VCaP (cell line): ENCODE measurements around the gene FHIT.

Source experiments
- H3K27ac ChIP-seq: fragments of 450-650 bp; 2 replicates; pipeline ENCODE4 v1.5.1; 2017
- TF ChIP-seq, protein P1 (sequence below): fragments of 450-650 bp; conservative IDR thresholded peaks from 2 replicates; pipeline ENCODE4 v1.5.1; 2017; ENCODE audit warnings: mild to moderate bottlenecking, moderate library complexity

The FHIT gene

GRCh38 chr3:60095516-60095915, 1155.7 kb downstream of the FHIT start:
- H3K27ac ChIP-seq = no peak overlapping the region
- TF ChIP-seq, protein P1, sequence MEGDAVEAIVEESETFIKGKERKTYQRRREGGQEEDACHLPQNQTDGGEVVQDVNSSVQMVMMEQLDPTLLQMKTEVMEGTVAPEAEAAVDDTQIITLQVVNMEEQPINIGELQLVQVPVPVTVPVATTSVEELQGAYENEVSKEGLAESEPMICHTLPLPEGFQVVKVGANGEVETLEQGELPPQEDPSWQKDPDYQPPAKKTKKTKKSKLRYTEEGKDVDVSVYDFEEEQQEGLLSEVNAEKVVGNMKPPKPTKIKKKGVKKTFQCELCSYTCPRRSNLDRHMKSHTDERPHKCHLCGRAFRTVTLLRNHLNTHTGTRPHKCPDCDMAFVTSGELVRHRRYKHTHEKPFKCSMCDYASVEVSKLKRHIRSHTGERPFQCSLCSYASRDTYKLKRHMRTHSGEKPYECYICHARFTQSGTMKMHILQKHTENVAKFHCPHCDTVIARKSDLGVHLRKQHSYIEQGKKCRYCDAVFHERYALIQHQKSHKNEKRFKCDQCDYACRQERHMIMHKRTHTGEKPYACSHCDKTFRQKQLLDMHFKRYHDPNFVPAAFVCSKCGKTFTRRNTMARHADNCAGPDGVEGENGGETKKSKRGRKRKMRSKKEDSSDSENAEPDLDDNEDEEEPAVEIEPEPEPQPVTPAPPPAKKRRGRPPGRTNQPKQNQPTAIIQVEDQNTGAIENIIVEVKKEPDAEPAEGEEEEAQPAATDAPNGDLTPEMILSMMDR = no peak

GRCh38 chr3:60094392-60094947, 1156.8 kb downstream of the FHIT start:
- no peak overlapping the region for H3K27ac ChIP-seq
- TF ChIP-seq, protein P1 = no peak

DNA sequence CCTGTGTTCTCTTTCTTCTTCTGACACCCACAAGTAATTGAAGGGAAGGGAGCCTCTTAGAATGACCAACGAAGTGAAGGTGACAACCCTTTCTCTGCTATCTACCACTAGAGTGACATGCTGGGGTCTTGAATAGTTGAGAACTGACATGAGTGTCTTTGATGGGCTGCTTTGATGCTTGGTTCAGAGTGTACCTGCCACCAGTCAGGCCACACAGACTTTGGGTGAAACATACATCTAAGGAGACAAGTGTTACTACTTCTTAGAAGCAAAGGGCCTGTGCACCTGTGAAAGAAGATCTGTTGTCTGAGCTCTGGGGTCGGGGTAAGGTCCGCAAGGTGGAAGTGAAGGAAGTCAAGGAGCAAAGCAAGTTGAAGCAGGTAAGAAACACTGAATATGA, 1160.7 kb downstream of the FHIT start:
- TF ChIP-seq, protein P1 = no peak
- H3K27ac ChIP-seq = no peak overlapping the region

DNA sequence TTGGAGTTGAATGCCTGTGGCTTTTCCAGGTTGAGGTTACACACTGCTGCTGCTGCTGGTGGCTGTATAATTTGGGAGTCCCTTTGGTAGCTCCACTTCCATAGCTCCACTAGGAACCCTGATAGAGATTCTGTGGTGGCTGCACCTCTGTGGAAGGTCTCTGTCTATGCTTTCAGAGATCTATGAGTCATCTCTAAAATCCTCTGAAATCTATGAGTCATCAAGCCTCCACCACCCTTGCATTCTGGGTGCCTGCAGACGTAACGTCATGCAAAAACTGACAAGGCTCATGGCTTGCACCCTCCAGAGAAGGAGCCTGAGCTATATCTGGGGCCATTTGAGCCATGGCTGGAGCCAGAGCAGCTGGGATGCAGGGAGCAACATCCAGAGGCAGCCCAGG, 1164.4 kb downstream of the FHIT start:
- H3K27ac ChIP-seq = no peak overlapping the region
- TF ChIP-seq, protein P1 = no peak

- H3K27ac ChIP-seq = no peak overlapping the region
- TF ChIP-seq, protein P1 = no peak
Measured at GRCh38 chr3:60085649-60086048, 1165.6 kb downstream of the FHIT start.

- TF ChIP-seq, protein P1 = no peak
- H3K27ac ChIP-seq = no peak overlapping the region
Measured at GRCh38 chr3:60081381-60082095, 1169.7 kb downstream of the FHIT start.

GRCh38 chr3:60080648-60081047, 1170.6 kb downstream of the FHIT start:
- TF ChIP-seq, protein P1 = no peak
- H3K27ac ChIP-seq = no peak overlapping the region
